Brain microvascular endothelial cell (primary cell): Measurements from ENCODE around the gene TCFL5.
A peak's percentile ranks its signal among the peaks of the same experiment; 100 is the strongest.

Experiments
- DNase-seq: peaks from one replicate; pipeline ENCODE4 v3.0.0-alpha.2; 2020
- H3K27ac ChIP-seq: fragments of 250-450 bp; sonication (Bioruptor Pico); 2 replicates; pipeline ENCODE4 v1.5.1; 2020; ENCODE audit warnings: mild to moderate bottlenecking, moderate library complexity
- H3K27me3 ChIP-seq: fragments of 250-450 bp; sonication (Bioruptor Pico); replicated peaks from 2 replicates; pipeline ENCODE4 v1.5.1; 2020; ENCODE audit warnings: mild to moderate bottlenecking
- H3K36me3 ChIP-seq: fragments of 250-450 bp; sonication (Bioruptor Pico); replicated peaks from 2 replicates; pipeline ENCODE4 v1.5.1; 2020; ENCODE audit warnings: mild to moderate bottlenecking
- H3K4me3 ChIP-seq: 2 replicates; pipeline ENCODE4 v1.5.1; 2011; ENCODE audit warnings: low read depth, mild to moderate bottlenecking, control low read depth, low read length, moderate library complexity
- CTCF ChIP-seq: IDR thresholded peaks from 2 replicates; pipeline ENCODE4 v1.5.1; 2011; ENCODE audit warnings: low read depth, mild to moderate bottlenecking, moderate library complexity, low read length, control low read depth, inconsistent platforms; ENCODE audit errors: missing control alignments
- in situ Hi-C: cut with HindIII; loops from 2 replicates; pipeline ENCODE4 v1.10.0; 2017; ENCODE audit warnings: low sequenced_read_pairs, low pct_ligation_motif_present

TCFL5 gene

GRCh38 chr20:62906647-62907375, 45.2 kb upstream of the TCFL5 start:
- in situ Hi-C loops = no loop called here
- no peaks in the 10 kb centered on the region for H3K27me3 ChIP-seq
- peaks cover 92% of the 10 kb centered on the region for H3K36me3 ChIP-seq
- H3K27ac ChIP-seq = no peak overlapping the region
- H3K4me3 ChIP-seq = no peak overlapping the region
- no peak for DNase-seq
- no peak for TF ChIP-seq CTCF

- no peak overlapping the region for H3K27ac ChIP-seq
- H3K27me3 ChIP-seq = no peaks in the 10 kb centered on the region
- in situ Hi-C loops = no loop called here
- no peak for TF ChIP-seq CTCF
- no peak for DNase-seq
- peaks cover 90% of the 10 kb centered on the region for H3K36me3 ChIP-seq
- no peak overlapping the region for H3K4me3 ChIP-seq
Observed at GRCh38 chr20:62906209-62906608, 44.6 kb upstream of the TCFL5 start.

- Histone ChIP-seq H3K4me3 (no peak overlapping the region), H3K36me3 (peaks cover 90% of the 10 kb centered on the region), H3K27ac (no peak overlapping the region), H3K27me3 (no peaks in the 10 kb centered on the region)
- no peak for DNase-seq
- TF ChIP-seq CTCF = no peak
- in situ Hi-C loops = no loop called here
Observed at GRCh38 chr20:62905536-62906117, 44.0 kb upstream of the TCFL5 start.

GRCh38 chr20:62902926-62903615, 41.4 kb upstream of the TCFL5 start:
- Histone ChIP-seq H3K4me3 (no peak overlapping the region), H3K36me3 (peaks cover 67% of the 10 kb centered on the region), H3K27ac (no peak overlapping the region), H3K27me3 (no peaks in the 10 kb centered on the region)
- in situ Hi-C loops = no loop called here
- no peak for TF ChIP-seq CTCF
- DNase-seq = peak; percentile 44

- DNase-seq = no peak
- peaks cover 56% of the 10 kb centered on the region for H3K36me3 ChIP-seq
- in situ Hi-C loops = no loop called here
- no peak for TF ChIP-seq CTCF
- H3K27ac ChIP-seq = no peak overlapping the region
- H3K27me3 ChIP-seq = no peaks in the 10 kb centered on the region
- no peak overlapping the region for H3K4me3 ChIP-seq
Observed at GRCh38 chr20:62901891-62902290, 40.3 kb upstream of the TCFL5 start.
